ENCODE measurements around the gene ITPRIPL1. TPM values are rescaled to one million over a fixed set of nuclear protein-coding genes. Genes with fewer than 3 reads are reported as not detected.

The ITPRIPL1 gene
- total RNA-seq, 1 donor from 2014 or later: 0.56 TPM

DNA sequence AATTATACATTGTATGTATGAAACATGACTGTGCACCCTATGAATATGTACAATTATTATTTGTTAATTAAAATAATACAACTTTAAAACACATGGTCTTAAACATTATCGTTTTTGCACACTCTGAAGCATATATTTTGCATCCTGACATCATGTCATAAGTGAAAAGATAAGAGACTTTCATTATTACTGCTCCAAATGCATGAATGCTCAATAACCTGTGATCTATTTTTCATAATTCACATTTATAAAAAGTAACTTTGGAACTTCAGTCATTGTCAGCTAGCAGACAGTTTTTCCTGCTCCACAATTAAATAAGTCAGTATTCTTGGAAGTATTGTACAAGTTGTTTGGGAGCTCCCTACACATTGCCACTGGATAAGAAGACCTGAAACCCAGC, 1.3 kb upstream of the ITPRIPL1 start:
- TF ChIP-seq CTCF (IDR thresholded peaks at IDR 0.05; ENCODE audit: partially characterized antibody, unreplicated experiment): no peak
- no peak for DNase-seq
- Mint-ChIP-seq H3K27ac (ENCODE audit: unreplicated experiment) (no peak overlapping the region), H3K36me3 (ENCODE audit: unreplicated experiment) (peaks cover 4% of the 10 kb centered on the region), H3K4me3 (ENCODE audit: unreplicated experiment) (no peak overlapping the region), H3K4me1 (ENCODE audit: low read depth, unreplicated experiment) (no peaks in the 10 kb centered on the region), H3K27me3 (ENCODE audit: unreplicated experiment) (peaks cover 23% of the 10 kb centered on the region), H3K9me3 (ENCODE audit: unreplicated experiment) (peaks cover 2% of the 10 kb centered on the region)

- Mint-ChIP-seq H3K4me3 (ENCODE audit: unreplicated experiment) (peak overlapping the region; percentile 80), H3K27ac (ENCODE audit: unreplicated experiment) (no peak overlapping the region), H3K4me1 (ENCODE audit: low read depth, unreplicated experiment) (no peaks in the 10 kb centered on the region), H3K9me3 (ENCODE audit: unreplicated experiment) (no peaks in the 10 kb centered on the region), H3K36me3 (ENCODE audit: unreplicated experiment) (peaks cover 4% of the 10 kb centered on the region), H3K27me3 (ENCODE audit: unreplicated experiment) (peaks cover 23% of the 10 kb centered on the region)
- TF ChIP-seq CTCF (IDR thresholded peaks at IDR 0.05; ENCODE audit: partially characterized antibody, unreplicated experiment): no peak
- no peak for DNase-seq
Observed at GRCh38 chr2:96324721-96325040, 436 bp upstream of the ITPRIPL1 start.

GRCh38 chr2:96325884-96326255, 753 bp downstream of the ITPRIPL1 start:
- no peaks in the 10 kb centered on the region for H3K4me1 Mint-ChIP-seq (ENCODE audit: low read depth, unreplicated experiment)
- TF ChIP-seq CTCF (IDR thresholded peaks at IDR 0.05; ENCODE audit: partially characterized antibody, unreplicated experiment): no peak
- no peak overlapping the region for H3K27ac Mint-ChIP-seq (ENCODE audit: unreplicated experiment)
- H3K36me3 Mint-ChIP-seq (ENCODE audit: unreplicated experiment): peaks cover 4% of the 10 kb centered on the region
- no peak for DNase-seq
- H3K27me3 Mint-ChIP-seq (ENCODE audit: unreplicated experiment): peaks cover 20% of the 10 kb centered on the region
- H3K9me3 Mint-ChIP-seq (ENCODE audit: unreplicated experiment): no peaks in the 10 kb centered on the region
- peak overlapping the region; percentile 77 for H3K4me3 Mint-ChIP-seq (ENCODE audit: unreplicated experiment)

DNA sequence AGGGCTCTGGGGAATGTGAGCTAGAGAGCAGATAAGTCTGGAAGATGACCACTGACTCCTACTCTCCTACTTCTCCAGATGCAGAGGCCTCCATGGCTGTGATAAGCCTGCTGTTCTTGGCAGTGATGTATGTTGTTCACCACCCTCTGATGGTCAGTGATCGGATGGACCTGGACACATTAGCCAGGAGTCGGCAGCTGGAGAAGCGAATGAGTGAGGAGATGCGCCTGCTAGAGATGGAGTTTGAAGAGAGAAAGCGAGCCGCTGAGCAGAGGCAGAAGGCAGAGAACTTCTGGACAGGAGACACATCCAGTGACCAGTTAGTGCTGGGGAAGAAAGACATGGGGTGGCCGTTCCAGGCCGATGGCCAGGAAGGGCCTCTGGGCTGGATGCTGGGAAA, 1.4 kb downstream of the ITPRIPL1 start:
- no peaks in the 10 kb centered on the region for H3K9me3 Mint-ChIP-seq (ENCODE audit: unreplicated experiment)
- H3K4me3 Mint-ChIP-seq (ENCODE audit: unreplicated experiment): no peak overlapping the region
- H3K4me1 Mint-ChIP-seq (ENCODE audit: low read depth, unreplicated experiment): no peaks in the 10 kb centered on the region
- peaks cover 4% of the 10 kb centered on the region for H3K36me3 Mint-ChIP-seq (ENCODE audit: unreplicated experiment)
- peaks cover 15% of the 10 kb centered on the region for H3K27me3 Mint-ChIP-seq (ENCODE audit: unreplicated experiment)
- H3K27ac Mint-ChIP-seq (ENCODE audit: unreplicated experiment): no peak overlapping the region
- no peak for TF ChIP-seq CTCF (IDR thresholded peaks at IDR 0.05; ENCODE audit: partially characterized antibody, unreplicated experiment)
- DNase-seq: no peak

DNA sequence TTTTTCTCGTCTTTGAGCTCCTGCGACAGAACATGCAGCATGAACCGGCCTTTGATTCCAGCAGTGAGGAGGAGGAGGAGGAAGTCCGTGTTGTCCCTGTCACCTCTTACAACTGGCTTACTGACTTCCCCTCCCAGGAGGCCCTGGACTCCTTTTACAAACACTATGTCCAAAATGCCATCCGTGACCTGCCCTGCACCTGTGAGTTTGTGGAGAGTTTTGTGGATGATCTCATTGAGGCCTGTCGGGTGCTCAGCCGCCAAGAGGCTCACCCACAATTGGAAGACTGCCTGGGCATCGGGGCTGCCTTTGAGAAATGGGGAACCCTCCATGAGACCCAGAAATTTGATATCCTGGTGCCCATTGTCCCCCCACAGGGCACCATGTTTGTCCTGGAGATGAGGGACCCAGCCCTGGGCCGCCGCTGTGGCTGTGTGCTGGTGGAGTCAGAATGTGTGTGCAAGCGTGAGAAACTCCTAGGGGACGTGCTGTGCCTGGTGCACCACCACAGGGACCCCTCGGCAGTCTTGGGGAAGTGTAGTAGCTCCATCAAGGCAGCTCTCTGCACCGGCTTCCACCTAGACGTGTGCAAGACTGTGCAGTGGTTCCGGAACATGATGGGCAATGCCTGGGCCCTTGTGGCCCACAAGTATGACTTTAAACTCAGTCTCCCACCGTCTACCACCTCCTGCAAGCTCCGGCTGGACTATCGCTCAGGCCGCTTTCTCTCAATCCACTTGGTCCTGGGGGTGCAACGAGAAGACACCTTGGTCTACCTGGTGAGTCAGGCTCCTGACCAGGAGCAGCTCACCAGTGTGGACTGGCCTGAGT, 2.1 kb downstream of the ITPRIPL1 start:
- Mint-ChIP-seq H3K27ac (ENCODE audit: unreplicated experiment) (no peak overlapping the region), H3K4me3 (ENCODE audit: unreplicated experiment) (no peak overlapping the region), H3K4me1 (ENCODE audit: low read depth, unreplicated experiment) (no peaks in the 10 kb centered on the region), H3K36me3 (ENCODE audit: unreplicated experiment) (peaks cover 4% of the 10 kb centered on the region), H3K9me3 (ENCODE audit: unreplicated experiment) (no peaks in the 10 kb centered on the region), H3K27me3 (ENCODE audit: unreplicated experiment) (peaks cover 13% of the 10 kb centered on the region)
- no peak for DNase-seq
- no peak for TF ChIP-seq CTCF (IDR thresholded peaks at IDR 0.05; ENCODE audit: partially characterized antibody, unreplicated experiment)
